Activated T-helper 2 cell treated with anti-CD3 and anti-CD28 coated beads, Interferon-gamma antibody, Interleukin-2, Interleukin-4, amounts not matched to agents 10 μg/mL and 5 μg/mL and 100 μg/mL, durations not matched to agents 14 hours and 24 hours and 36 hours (primary cell): ENCODE results near the gene TNFRSF25. TPM values are rescaled to one million over a fixed set of nuclear protein-coding genes. Genes with fewer than 3 reads are reported as not detected.
"Not testable (repeated sequence)": the region's sequence is repeated elsewhere in the genome, so short reads cannot be mapped to it uniquely, and the experiment has no call there.

Source experiments
- DNase-seq: peaks from one replicate; pipeline ENCODE4 v3.0.0; 2021; ENCODE audit warnings: low spot score
- H3K27ac Mint-ChIP-seq: one replicate; pipeline ENCODE4 v1.8.0; 2021; ENCODE audit warnings: mixed read lengths
- H3K27me3 Mint-ChIP-seq: one replicate; pipeline ENCODE4 v1.8.0; 2021; ENCODE audit warnings: low read depth, mixed read lengths
- H3K36me3 Mint-ChIP-seq: one replicate; pipeline ENCODE4 v1.8.0; 2021; ENCODE audit warnings: low read depth, mixed read lengths
- H3K4me1 Mint-ChIP-seq: one replicate; pipeline ENCODE4 v1.8.0; 2021; ENCODE audit warnings: low read depth, mixed read lengths
- H3K4me3 Mint-ChIP-seq: one replicate; pipeline ENCODE4 v1.8.0; 2021; ENCODE audit warnings: low read depth, mild to moderate bottlenecking, moderate library complexity, mixed read lengths
- H3K9me3 Mint-ChIP-seq: one replicate; pipeline ENCODE4 v1.8.0; 2021; ENCODE audit warnings: mixed read lengths
- intact Hi-C: fragments of 100-400 bp; cut with micrococcal nuclease; formaldehyde crosslinking; loops from one replicate; pipeline ENCODE4 v1.15.1; 2023
- total RNA-seq: library from RNA; stranded (reverse); gene quantifications from 2 replicates; pipeline ENCODE4 v1.2.3, GENCODE V29; 2022

Gene TNFRSF25
- total RNA-seq, 1 donor from 2014 or later: 89.7 TPM

GRCh38 chr1:6434186-6434585, 31.8 kb downstream of the TNFRSF25 start:
- no peaks in the 10 kb centered on the region for H3K9me3 Mint-ChIP-seq
- peaks cover under 1% of the 10 kb centered on the region for H3K4me1 Mint-ChIP-seq
- H3K27me3 Mint-ChIP-seq: peaks cover 22% of the 10 kb centered on the region
- H3K36me3 Mint-ChIP-seq: no peaks in the 10 kb centered on the region
- H3K27ac Mint-ChIP-seq: no peak overlapping the region
- intact Hi-C loops: no loop called here
- no peak overlapping the region for H3K4me3 Mint-ChIP-seq
- DNase-seq: no peak

GRCh38 chr1:6431645-6432579, 34.1 kb downstream of the TNFRSF25 start:
- H3K27ac Mint-ChIP-seq, H3K9me3 Mint-ChIP-seq, H3K4me3 Mint-ChIP-seq, H3K36me3 Mint-ChIP-seq, intact Hi-C loops, H3K4me1 Mint-ChIP-seq, DNase-seq: not testable (repeated sequence)
- H3K27me3 Mint-ChIP-seq: peaks cover 16% of the 10 kb centered on the region

GRCh38 chr1:6429660-6430411, 36.1 kb downstream of the TNFRSF25 start:
- H3K4me1 Mint-ChIP-seq, intact Hi-C loops, DNase-seq, H3K9me3 Mint-ChIP-seq, H3K4me3 Mint-ChIP-seq, H3K27ac Mint-ChIP-seq, H3K36me3 Mint-ChIP-seq: not testable (repeated sequence)
- H3K27me3 Mint-ChIP-seq: peaks cover 27% of the 10 kb centered on the region

- not testable (repeated sequence) for H3K36me3 Mint-ChIP-seq, H3K4me3 Mint-ChIP-seq
Observed at GRCh38 chr1:6428453-6428852, 37.5 kb downstream of the TNFRSF25 start.

GRCh38 chr1:6427441-6428390, 38.3 kb downstream of the TNFRSF25 start:
- H3K9me3 Mint-ChIP-seq: no peaks in the 10 kb centered on the region
- H3K4me1 Mint-ChIP-seq: peaks cover 3% of the 10 kb centered on the region
- intact Hi-C loops: no loop called here
- H3K27ac Mint-ChIP-seq: no peak overlapping the region
- no peak for DNase-seq
- no peak overlapping the region for H3K4me3 Mint-ChIP-seq
- H3K27me3 Mint-ChIP-seq: peaks cover 31% of the 10 kb centered on the region
- no peaks in the 10 kb centered on the region for H3K36me3 Mint-ChIP-seq

More at GRCh38 chr1:6428453-6428852, 37.5 kb downstream of the TNFRSF25 start:
- intact Hi-C loops, DNase-seq, H3K4me1 Mint-ChIP-seq, H3K27ac Mint-ChIP-seq, H3K9me3 Mint-ChIP-seq: not testable (repeated sequence)
- peaks cover 28% of the 10 kb centered on the region for H3K27me3 Mint-ChIP-seq

GRCh38 chr1:6426972-6427350, 39.0 kb downstream of the TNFRSF25 start:
- H3K36me3 Mint-ChIP-seq: no peaks in the 10 kb centered on the region

GRCh38 chr1:6426277-6426971, 39.5 kb downstream of the TNFRSF25 start:
- Mint-ChIP-seq H3K9me3 (no peaks in the 10 kb centered on the region), H3K4me1 (peaks cover 3% of the 10 kb centered on the region), H3K36me3 (no peaks in the 10 kb centered on the region), H3K27me3 (peaks cover 38% of the 10 kb centered on the region), H3K27ac (no peak overlapping the region), H3K4me3 (no peak overlapping the region)
- intact Hi-C loops: no loop called here
- no peak for DNase-seq

More at GRCh38 chr1:6426972-6427350, 39.0 kb downstream of the TNFRSF25 start:
- intact Hi-C loops: no loop called here
- H3K9me3 Mint-ChIP-seq: no peaks in the 10 kb centered on the region
- H3K27me3 Mint-ChIP-seq: peaks cover 34% of the 10 kb centered on the region
- H3K27ac Mint-ChIP-seq: no peak overlapping the region
- peaks cover 3% of the 10 kb centered on the region for H3K4me1 Mint-ChIP-seq
- no peak for DNase-seq
- H3K4me3 Mint-ChIP-seq: no peak overlapping the region

GRCh38 chr1:6425658-6426057, 40.3 kb downstream of the TNFRSF25 start:
- Mint-ChIP-seq H3K36me3 (no peaks in the 10 kb centered on the region), H3K27ac (no peak overlapping the region), H3K9me3 (no peaks in the 10 kb centered on the region), H3K4me3 (no peak overlapping the region), H3K27me3 (peaks cover 45% of the 10 kb centered on the region), H3K4me1 (peaks cover 3% of the 10 kb centered on the region)
- DNase-seq: no peak
- intact Hi-C loops: loop anchor here (2.0 kb wide), 1 partner anchor 29 kb away; no protein-coding TSS in a partner anchor

- peaks cover 3% of the 10 kb centered on the region for H3K4me1 Mint-ChIP-seq
- no peaks in the 10 kb centered on the region for H3K36me3 Mint-ChIP-seq
- H3K27me3 Mint-ChIP-seq: peaks cover 45% of the 10 kb centered on the region
- H3K4me3 Mint-ChIP-seq: peak within 1 kb of the TSS; percentile 17
- H3K9me3 Mint-ChIP-seq: no peaks in the 10 kb centered on the region
- intact Hi-C loops: loop anchor here (2.0 to 5.0 kb wide), 2 partner anchors 30 to 178 kb away; no protein-coding TSS in a partner anchor
- no peak for DNase-seq
- H3K27ac Mint-ChIP-seq: no peak within 1 kb of the TSS
Observed at GRCh38 chr1:6424619-6425593, 41.1 kb downstream of the TNFRSF25 start, which contains the start of gene ESPN. Gene ESPN (plus strand): TSS chr1:6424776. CDS start chr1:6424956, 180 bp downstream.

GRCh38 chr1:6424000-6424565, 41.9 kb downstream of the TNFRSF25 start:
- Mint-ChIP-seq H3K4me3 (peak overlapping the region; percentile 17), H3K9me3 (no peaks in the 10 kb centered on the region), H3K36me3 (no peaks in the 10 kb centered on the region), H3K4me1 (peaks cover 3% of the 10 kb centered on the region), H3K27ac (no peak overlapping the region), H3K27me3 (peaks cover 43% of the 10 kb centered on the region)
- no peak for DNase-seq
- intact Hi-C loops: loop anchor here (2.0 to 5.0 kb wide), 2 partner anchors 31 to 177 kb away; no protein-coding TSS in a partner anchor
